Nephron progenitor cell (in vitro differentiated cells): ENCODE measurements around the gene PCSK2.

ENCODE experiments used
- DNase-seq: peaks from one replicate; pipeline ENCODE4 v3.0.0; 2021
- H3K27ac Mint-ChIP-seq: 2 replicates; pipeline ENCODE4 v1.8.0; 2021; ENCODE audit warnings: mild to moderate bottlenecking, moderate library complexity, mixed read lengths
- H3K27me3 Mint-ChIP-seq: 2 replicates; pipeline ENCODE4 v1.8.0; 2021; ENCODE audit warnings: mild to moderate bottlenecking, low read depth, mixed read lengths; ENCODE audit not compliant: poor library complexity
- H3K36me3 Mint-ChIP-seq: 2 replicates; pipeline ENCODE4 v1.8.0; 2021; ENCODE audit warnings: low read depth, mixed read lengths
- H3K4me1 Mint-ChIP-seq: 2 replicates; pipeline ENCODE4 v1.8.0; 2021; ENCODE audit warnings: mixed read lengths
- H3K4me3 Mint-ChIP-seq: 2 replicates; pipeline ENCODE4 v1.8.0; 2021; ENCODE audit warnings: mild to moderate bottlenecking, moderate library complexity, mixed read lengths
- H3K9me3 Mint-ChIP-seq: 2 replicates; pipeline ENCODE4 v1.8.0; 2021; ENCODE audit warnings: mild to moderate bottlenecking, moderate library complexity, mixed read lengths
- TF ChIP-seq, protein P1 (sequence below): fragments of 200-600 bp; sonication (generic); IDR thresholded peaks from 2 replicates; pipeline ENCODE4 v1.5.0; 2021; ENCODE audit warnings: antibody characterized with exemption

The PCSK2 gene

DNA sequence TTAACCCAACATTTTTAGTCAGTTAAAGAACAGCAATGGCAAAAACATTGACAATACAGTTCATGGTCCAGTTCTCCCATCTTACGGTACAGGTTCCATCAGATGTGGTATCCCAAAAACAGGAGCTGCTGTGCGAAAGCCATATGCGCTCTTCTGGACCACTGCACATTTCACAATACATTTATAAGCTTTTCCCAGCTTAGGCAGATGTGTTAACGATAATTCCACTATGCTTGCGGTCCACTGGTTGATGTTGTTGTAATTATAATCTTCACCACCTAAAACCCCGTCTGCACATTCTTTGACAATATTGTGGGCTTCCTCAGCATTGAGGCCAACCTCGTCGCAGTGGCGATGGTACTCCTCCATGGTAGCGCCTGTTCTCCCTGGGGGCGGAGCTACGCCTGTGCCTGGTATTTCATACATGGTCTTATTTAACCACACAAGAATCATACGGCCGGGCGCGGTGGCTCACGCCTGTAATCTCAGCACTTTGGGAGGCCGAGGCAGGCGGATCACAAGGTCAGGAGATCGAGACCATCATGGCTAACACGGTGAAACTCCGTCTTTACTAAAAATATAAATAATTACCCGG, 252.3 kb downstream of the PCSK2 start:
- Mint-ChIP-seq H3K4me3 (no peak overlapping the region), H3K27me3 (peaks cover 6% of the 10 kb centered on the region), H3K9me3 (no peaks in the 10 kb centered on the region), H3K27ac (no peak overlapping the region), H3K36me3 (no peaks in the 10 kb centered on the region), H3K4me1 (no peaks in the 10 kb centered on the region)
- DNase-seq, result no peak
- TF ChIP-seq, protein P1, sequence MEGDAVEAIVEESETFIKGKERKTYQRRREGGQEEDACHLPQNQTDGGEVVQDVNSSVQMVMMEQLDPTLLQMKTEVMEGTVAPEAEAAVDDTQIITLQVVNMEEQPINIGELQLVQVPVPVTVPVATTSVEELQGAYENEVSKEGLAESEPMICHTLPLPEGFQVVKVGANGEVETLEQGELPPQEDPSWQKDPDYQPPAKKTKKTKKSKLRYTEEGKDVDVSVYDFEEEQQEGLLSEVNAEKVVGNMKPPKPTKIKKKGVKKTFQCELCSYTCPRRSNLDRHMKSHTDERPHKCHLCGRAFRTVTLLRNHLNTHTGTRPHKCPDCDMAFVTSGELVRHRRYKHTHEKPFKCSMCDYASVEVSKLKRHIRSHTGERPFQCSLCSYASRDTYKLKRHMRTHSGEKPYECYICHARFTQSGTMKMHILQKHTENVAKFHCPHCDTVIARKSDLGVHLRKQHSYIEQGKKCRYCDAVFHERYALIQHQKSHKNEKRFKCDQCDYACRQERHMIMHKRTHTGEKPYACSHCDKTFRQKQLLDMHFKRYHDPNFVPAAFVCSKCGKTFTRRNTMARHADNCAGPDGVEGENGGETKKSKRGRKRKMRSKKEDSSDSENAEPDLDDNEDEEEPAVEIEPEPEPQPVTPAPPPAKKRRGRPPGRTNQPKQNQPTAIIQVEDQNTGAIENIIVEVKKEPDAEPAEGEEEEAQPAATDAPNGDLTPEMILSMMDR, result no peak

DNA sequence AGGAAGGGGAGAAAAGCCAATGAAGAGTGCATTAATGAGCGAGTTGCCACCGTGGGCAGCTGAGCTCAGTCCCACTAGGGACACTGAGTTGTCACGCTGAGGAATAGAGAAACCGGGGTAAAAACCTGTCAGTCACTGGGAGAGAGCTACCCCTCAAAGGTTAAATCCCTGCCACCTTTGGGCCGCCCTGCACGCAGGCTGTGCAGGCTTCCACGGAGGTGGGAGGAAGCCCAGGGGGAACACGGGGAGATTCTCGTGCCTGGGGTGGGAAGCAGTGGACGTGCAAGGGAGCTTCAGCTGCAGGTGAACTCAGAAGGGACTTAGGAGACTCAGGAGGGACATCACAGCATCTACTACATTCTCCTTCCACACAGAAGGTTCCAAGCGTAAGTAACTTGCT, 253.9 kb downstream of the PCSK2 start:
- Mint-ChIP-seq H3K4me3 (no peak overlapping the region), H3K4me1 (no peaks in the 10 kb centered on the region), H3K27ac (no peak overlapping the region), H3K9me3 (no peaks in the 10 kb centered on the region), H3K27me3 (peaks cover 6% of the 10 kb centered on the region), H3K36me3 (no peaks in the 10 kb centered on the region)
- TF ChIP-seq, protein P1, result no peak
- DNase-seq, result no peak

DNA sequence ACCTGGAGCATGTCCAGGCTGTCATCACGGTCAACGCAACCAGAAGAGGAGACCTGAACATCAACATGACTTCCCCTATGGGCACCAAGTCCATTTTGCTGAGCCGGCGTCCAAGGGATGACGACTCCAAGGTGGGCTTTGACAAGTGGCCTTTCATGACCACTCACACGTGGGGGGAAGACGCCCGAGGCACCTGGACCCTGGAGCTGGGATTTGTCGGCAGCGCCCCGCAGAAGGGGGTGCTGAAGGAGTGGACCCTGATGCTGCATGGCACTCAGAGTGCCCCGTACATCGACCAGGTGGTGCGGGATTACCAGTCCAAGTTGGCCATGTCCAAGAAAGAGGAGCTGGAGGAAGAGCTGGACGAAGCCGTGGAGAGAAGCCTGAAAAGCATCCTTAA, 254.8 kb downstream of the PCSK2 start:
- Mint-ChIP-seq H3K9me3 (no peaks in the 10 kb centered on the region), H3K4me1 (no peaks in the 10 kb centered on the region), H3K36me3 (no peaks in the 10 kb centered on the region), H3K4me3 (no peak overlapping the region), H3K27me3 (peaks cover 6% of the 10 kb centered on the region), H3K27ac (no peak overlapping the region)
- no peak for DNase-seq
- TF ChIP-seq, protein P1, result no peak

DNA sequence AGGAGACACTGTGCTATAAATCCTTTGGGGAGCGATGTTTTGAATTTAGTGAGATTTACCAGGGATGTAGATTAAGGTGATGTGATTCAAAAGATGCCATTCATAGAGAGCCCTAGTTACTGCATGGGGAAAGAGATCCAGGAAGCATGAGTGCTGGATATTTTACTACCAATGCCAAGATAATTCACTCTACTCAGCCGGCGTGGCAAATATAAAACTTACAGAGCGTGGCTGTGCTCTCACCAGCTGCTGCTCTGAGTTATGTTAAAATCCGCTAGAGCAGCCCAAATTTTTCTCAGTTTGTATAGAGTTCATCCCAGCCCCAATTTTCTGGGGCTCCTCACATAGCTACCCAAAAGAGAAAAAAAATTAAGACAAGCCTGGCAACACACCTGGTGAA, 255.7 kb downstream of the PCSK2 start:
- Mint-ChIP-seq H3K27ac (no peak overlapping the region), H3K9me3 (no peaks in the 10 kb centered on the region), H3K4me3 (no peak overlapping the region)

DNA sequence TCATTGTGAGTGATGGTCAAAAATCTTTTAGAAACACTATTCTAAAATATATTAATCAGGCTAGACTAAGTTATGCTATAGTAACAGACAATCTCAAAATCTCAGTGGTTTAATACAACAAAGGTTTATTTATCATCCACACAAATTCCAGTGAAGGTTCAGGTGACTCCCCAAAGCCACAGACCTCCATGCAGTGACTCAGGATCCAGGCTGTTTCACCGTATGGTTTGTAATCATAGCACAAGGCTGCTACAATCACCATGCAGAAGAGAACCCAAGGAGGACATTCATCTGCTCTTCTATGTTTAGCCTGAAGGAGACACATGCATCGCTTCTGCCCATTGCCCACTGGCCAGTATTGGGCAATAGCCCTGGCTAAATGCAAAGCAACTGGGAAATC, 258.2 kb downstream of the PCSK2 start:
- H3K4me1 Mint-ChIP-seq, result no peaks in the 10 kb centered on the region
- H3K9me3 Mint-ChIP-seq, result no peaks in the 10 kb centered on the region
- no peak for DNase-seq
- no peak overlapping the region for H3K27ac Mint-ChIP-seq
- TF ChIP-seq, protein P1, result no peak
- no peak overlapping the region for H3K4me3 Mint-ChIP-seq
- H3K27me3 Mint-ChIP-seq, result peaks cover 12% of the 10 kb centered on the region
- H3K36me3 Mint-ChIP-seq, result no peaks in the 10 kb centered on the region

More for the DNA sequence above, 255.7 kb downstream of the PCSK2 start:
- no peaks in the 10 kb centered on the region for H3K36me3 Mint-ChIP-seq
- H3K4me1 Mint-ChIP-seq, result no peaks in the 10 kb centered on the region
- TF ChIP-seq, protein P1, result no peak
- no peak for DNase-seq
- H3K27me3 Mint-ChIP-seq, result peaks cover 6% of the 10 kb centered on the region

DNA sequence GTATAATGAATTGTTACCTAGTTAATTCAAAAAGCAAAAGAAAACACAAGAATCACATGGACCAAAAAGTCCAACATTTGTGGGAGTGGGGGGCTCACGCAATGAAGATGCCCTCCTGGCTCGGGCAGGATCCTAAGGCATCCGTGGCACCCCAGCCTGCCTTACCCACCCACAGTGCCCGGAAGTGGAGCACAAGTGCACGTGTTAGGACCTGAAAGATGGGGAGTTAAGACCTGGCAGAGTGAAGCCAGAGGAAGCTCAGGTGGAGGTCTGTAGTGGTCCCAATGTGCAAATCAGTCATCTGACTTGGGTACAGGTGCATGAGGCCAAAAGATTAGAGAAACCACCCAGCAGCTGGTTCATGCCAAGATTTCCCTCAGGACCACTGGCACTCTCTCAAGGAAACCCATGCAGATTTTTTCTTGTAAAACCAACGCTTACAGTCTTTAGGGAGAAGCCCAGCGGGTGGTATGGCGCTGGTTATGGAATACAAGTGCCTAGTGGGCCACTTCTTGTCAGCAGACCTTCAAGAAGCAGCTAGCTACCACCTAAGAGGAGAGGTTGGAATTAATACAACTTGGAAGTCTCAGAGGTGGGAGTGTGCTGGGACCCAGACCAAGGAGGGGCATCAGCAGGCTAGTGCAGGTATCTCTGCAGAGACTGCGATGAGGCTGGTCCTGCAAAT, 262.2 kb downstream of the PCSK2 start:
- no peaks in the 10 kb centered on the region for H3K36me3 Mint-ChIP-seq
- H3K4me1 Mint-ChIP-seq, result no peaks in the 10 kb centered on the region
- no peak overlapping the region for H3K27ac Mint-ChIP-seq
- H3K4me3 Mint-ChIP-seq, result no peak overlapping the region
- DNase-seq, result no peak
- H3K9me3 Mint-ChIP-seq, result peaks cover 3% of the 10 kb centered on the region
- TF ChIP-seq, protein P1, result no peak
- H3K27me3 Mint-ChIP-seq, result peaks cover 6% of the 10 kb centered on the region
